Measurements from ENCODE around the gene PLXNA4. TPM values are rescaled to one million over a fixed set of nuclear protein-coding genes. Genes with fewer than 3 reads are reported as not detected.

Gene PLXNA4
- polyA plus RNA-seq, 1 donor (not counting 4 experiments of a cell fraction or from before 2014, with no cell fraction given): 0.01 TPM

DNA sequence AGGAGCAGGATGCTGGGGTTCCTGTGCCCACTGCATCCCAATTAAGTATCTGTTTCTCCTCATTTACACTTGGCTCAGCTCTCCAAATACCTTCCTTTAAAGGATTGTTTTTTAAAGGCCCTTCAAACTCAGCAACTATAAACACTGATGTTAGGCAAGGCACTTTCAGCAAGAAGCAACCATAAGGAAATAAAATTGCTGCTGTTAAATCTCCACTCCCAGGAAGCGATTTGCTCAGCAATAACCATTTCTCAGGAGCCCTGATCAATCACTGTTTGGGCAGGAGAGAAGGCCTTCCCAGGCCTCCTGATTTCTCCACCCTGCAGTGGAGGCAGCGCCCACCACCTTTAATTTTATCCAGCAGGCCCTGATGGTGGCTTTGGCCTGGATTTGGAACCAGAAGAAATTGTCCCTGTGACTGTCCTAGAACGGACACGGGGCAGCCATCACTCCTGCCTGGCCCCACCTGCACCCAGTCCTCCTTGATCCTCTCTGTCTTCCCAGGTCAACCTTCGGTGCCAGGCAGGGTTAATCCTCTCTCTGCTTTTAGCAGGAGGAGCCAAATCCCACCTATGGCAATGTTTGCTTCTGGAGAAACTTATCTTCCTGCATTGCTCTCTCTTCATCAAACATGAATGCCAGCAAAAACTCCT is 199.8 kb downstream of the PLXNA4 start:
- Histone ChIP-seq H3K27ac (ENCODE audit: control insufficient read depth, insufficient read depth, low read length) (no peak overlapping the region), H4K20me1 (ENCODE audit: control insufficient read depth, extremely low read depth, insufficient read depth, low read length) (no peaks in the 10 kb centered on the region), H3K79me2 (ENCODE audit: control insufficient read depth, insufficient read depth, low read length) (no peaks in the 10 kb centered on the region), H2AFZ (ENCODE audit: control insufficient read depth, low read length) (no peak overlapping the region), H3K9me1 (ENCODE audit: control insufficient read depth, extremely low read depth, insufficient read depth, low read length) (no peaks in the 10 kb centered on the region), H3K9ac (ENCODE audit: control insufficient read depth, extremely low read depth, insufficient read depth, low read length) (no peak overlapping the region), H3K4me3 (ENCODE audit: control insufficient read depth in 2 of 3, extremely low read depth in 1 of 3, insufficient read depth in 2 of 3, low read depth in 1 of 3, low read length in 3 of 3) (no peak overlapping the region), H3K36me3 (ENCODE audit: control insufficient read depth in 2 of 2, extremely low read depth in 1 of 2, insufficient read depth in 2 of 2, low read length in 2 of 2) (no peaks in the 10 kb centered on the region), H3K27me3 (ENCODE audit: control insufficient read depth, extremely low read depth, insufficient read depth, low read length) (no peaks in the 10 kb centered on the region), H3K9me3 (ENCODE audit: control insufficient read depth, low read depth, low read length) (no peaks in the 10 kb centered on the region), H3K4me2 (ENCODE audit: control insufficient read depth, extremely low read depth, insufficient read depth, low read depth, low read length) (no peak overlapping the region), H3K4me1 (ENCODE audit: control insufficient read depth, extremely low read depth, insufficient read depth, low read length) (no peaks in the 10 kb centered on the region)
- TF ChIP-seq EZH2 (IDR thresholded peaks at IDR 0.05; ENCODE audit: low read length): no peak
- TF ChIP-seq, protein P1, sequence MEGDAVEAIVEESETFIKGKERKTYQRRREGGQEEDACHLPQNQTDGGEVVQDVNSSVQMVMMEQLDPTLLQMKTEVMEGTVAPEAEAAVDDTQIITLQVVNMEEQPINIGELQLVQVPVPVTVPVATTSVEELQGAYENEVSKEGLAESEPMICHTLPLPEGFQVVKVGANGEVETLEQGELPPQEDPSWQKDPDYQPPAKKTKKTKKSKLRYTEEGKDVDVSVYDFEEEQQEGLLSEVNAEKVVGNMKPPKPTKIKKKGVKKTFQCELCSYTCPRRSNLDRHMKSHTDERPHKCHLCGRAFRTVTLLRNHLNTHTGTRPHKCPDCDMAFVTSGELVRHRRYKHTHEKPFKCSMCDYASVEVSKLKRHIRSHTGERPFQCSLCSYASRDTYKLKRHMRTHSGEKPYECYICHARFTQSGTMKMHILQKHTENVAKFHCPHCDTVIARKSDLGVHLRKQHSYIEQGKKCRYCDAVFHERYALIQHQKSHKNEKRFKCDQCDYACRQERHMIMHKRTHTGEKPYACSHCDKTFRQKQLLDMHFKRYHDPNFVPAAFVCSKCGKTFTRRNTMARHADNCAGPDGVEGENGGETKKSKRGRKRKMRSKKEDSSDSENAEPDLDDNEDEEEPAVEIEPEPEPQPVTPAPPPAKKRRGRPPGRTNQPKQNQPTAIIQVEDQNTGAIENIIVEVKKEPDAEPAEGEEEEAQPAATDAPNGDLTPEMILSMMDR (optimal IDR thresholded peaks at IDR 0.05 in 1 of 3, IDR thresholded peaks at IDR 0.05 in 1 of 3, conservative IDR thresholded peaks at IDR 0.05 in 1 of 3; ENCODE audit: extremely low read depth in 1 of 3, insufficient read depth in 2 of 3, low read length in 3 of 3): no peak
- DNase-seq (ENCODE audit: low read depth, low spot score) (no peak), FAIRE-seq (no peak)
- dilution Hi-C loops (cut with MboI; ENCODE audit: extremely low pct_ligation_motif_present, low sequenced_read_pairs): no loop called here

DNA sequence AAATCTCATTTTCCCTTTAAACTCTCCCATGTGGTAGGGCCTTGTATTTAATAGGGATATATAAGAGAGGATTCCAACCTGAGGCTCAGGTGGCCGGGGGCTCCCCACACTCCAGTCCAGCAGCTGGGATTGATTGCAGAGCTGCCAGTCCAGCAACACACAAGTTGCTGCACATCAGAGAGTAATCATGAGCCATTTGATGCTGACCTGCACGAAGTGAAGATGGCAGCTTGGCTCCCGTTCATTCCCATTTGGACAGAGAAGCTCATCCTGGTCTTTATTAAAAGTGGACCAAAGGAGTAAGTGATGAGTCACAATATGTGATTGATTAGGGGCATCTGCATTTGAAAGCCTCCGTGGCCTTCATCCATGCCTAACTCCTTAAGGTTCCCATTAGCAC is 202.4 kb downstream of the PLXNA4 start:
- H3K27me3 ChIP-seq (ENCODE audit: control insufficient read depth, extremely low read depth, insufficient read depth, low read length): no peaks in the 10 kb centered on the region
- dilution Hi-C loops (cut with MboI; ENCODE audit: extremely low pct_ligation_motif_present, low sequenced_read_pairs): no loop called here
- H3K36me3 ChIP-seq (ENCODE audit: control insufficient read depth in 2 of 2, extremely low read depth in 1 of 2, insufficient read depth in 2 of 2, low read length in 2 of 2): no peaks in the 10 kb centered on the region

More for the DNA sequence above, 202.4 kb downstream of the PLXNA4 start:
- no peaks in the 10 kb centered on the region for H3K9me1 ChIP-seq (ENCODE audit: control insufficient read depth, extremely low read depth, insufficient read depth, low read length)
- no peak overlapping the region for H3K9ac ChIP-seq (ENCODE audit: control insufficient read depth, extremely low read depth, insufficient read depth, low read length)
- H4K20me1 ChIP-seq (ENCODE audit: control insufficient read depth, extremely low read depth, insufficient read depth, low read length): no peaks in the 10 kb centered on the region
- H2AFZ ChIP-seq (ENCODE audit: control insufficient read depth, low read length): no peak overlapping the region
- no peaks in the 10 kb centered on the region for H3K79me2 ChIP-seq (ENCODE audit: control insufficient read depth, insufficient read depth, low read length)
- FAIRE-seq (no peak), DNase-seq (ENCODE audit: low read depth, low spot score) (no peak)
- no peak overlapping the region for H3K4me2 ChIP-seq (ENCODE audit: control insufficient read depth, extremely low read depth, insufficient read depth, low read depth, low read length)
- H3K27ac ChIP-seq (ENCODE audit: control insufficient read depth, insufficient read depth, low read length): no peak overlapping the region
- no peaks in the 10 kb centered on the region for H3K9me3 ChIP-seq (ENCODE audit: control insufficient read depth, low read depth, low read length)
- H3K4me3 ChIP-seq (ENCODE audit: control insufficient read depth in 2 of 3, extremely low read depth in 1 of 3, insufficient read depth in 2 of 3, low read depth in 1 of 3, low read length in 3 of 3): no peak overlapping the region
- no peak for TF ChIP-seq EZH2 (IDR thresholded peaks at IDR 0.05; ENCODE audit: low read length)
- TF ChIP-seq, protein P1 (optimal IDR thresholded peaks at IDR 0.05 in 1 of 3, IDR thresholded peaks at IDR 0.05 in 1 of 3, conservative IDR thresholded peaks at IDR 0.05 in 1 of 3; ENCODE audit: extremely low read depth in 1 of 3, insufficient read depth in 2 of 3, low read length in 3 of 3): no peak
- H3K4me1 ChIP-seq (ENCODE audit: control insufficient read depth, extremely low read depth, insufficient read depth, low read length): no peaks in the 10 kb centered on the region

Data from keratinocyte (primary cell).